Activated naive CD8-positive, alpha-beta T cell treated with anti-CD3 and anti-CD28 coated beads, Interleukin-2, amount 50 U/mL, for 16 hours (primary cell): ENCODE data around the gene BRME1.

Source experiments
- DNase-seq: peaks from one replicate; pipeline ENCODE4 v3.0.0-alpha.2; 2020; ENCODE audit warnings: low read depth, low spot score

BRME1 gene

GRCh38 chr19:13888281-13888680, 17.6 kb downstream of the BRME1 start:
- DNase-seq = no peak

GRCh38 chr19:13887517-13887916, 18.4 kb downstream of the BRME1 start:
- no peak for DNase-seq

GRCh38 chr19:13887018-13887436, 18.9 kb downstream of the BRME1 start:
- DNase-seq = no peak

GRCh38 chr19:13885826-13886365, 20.0 kb downstream of the BRME1 start:
- DNase-seq = no peak

GRCh38 chr19:13884726-13885591, 21.0 kb downstream of the BRME1 start:
- DNase-seq = no peak

GRCh38 chr19:13883516-13884064, 22.3 kb downstream of the BRME1 start:
- DNase-seq = no peak

GRCh38 chr19:13882836-13883235, 23.1 kb downstream of the BRME1 start:
- DNase-seq = no peak

GRCh38 chr19:13882419-13882795, 23.5 kb downstream of the BRME1 start:
- DNase-seq = no peak

- DNase-seq = no peak
These were observed 24.1 kb downstream of the BRME1 start for GRCh38 chr19:13881692-13882418.

- no peak for DNase-seq
These were observed 24.6 kb downstream of the BRME1 start for GRCh38 chr19:13881251-13881691.

GRCh38 chr19:13880059-13881043, 25.6 kb downstream of the BRME1 start:
- peak; percentile 98 for DNase-seq

- DNase-seq = no peak
These were observed 28.6 kb downstream of the BRME1 start for GRCh38 chr19:13877303-13877702.

GRCh38 chr19:13876834-13877233, 29.1 kb downstream of the BRME1 start, which contains the start of gene NANOS3:
NANOS3 (plus strand) TSS chr19:13877134; CDS start chr19:13877249, 115 bp downstream.
- no peak for DNase-seq

GRCh38 chr19:13875824-13876223, 30.1 kb downstream of the BRME1 start:
- no peak for DNase-seq

- no peak for DNase-seq
These were observed 31.9 kb downstream of the BRME1 start for GRCh38 chr19:13873834-13874515.

- DNase-seq = no peak
These were observed 33.1 kb downstream of the BRME1 start for GRCh38 chr19:13872695-13873389.

- DNase-seq = no peak
These were observed 33.6 kb downstream of the BRME1 start for GRCh38 chr19:13872339-13872694.

- no peak for DNase-seq
These were observed 35.0 kb downstream of the BRME1 start for GRCh38 chr19:13870873-13871272.

GRCh38 chr19:13869281-13869680, 36.6 kb downstream of the BRME1 start:
- no peak for DNase-seq

- no peak for DNase-seq
These were observed 37.3 kb downstream of the BRME1 start for GRCh38 chr19:13868663-13869062.
